Heart left ventricle (tissue), 13 donors: Measurements from ENCODE around the gene ASB13.

Experiments
- POLR2A ChIP-seq, 2 donors: fragments of 450-650 bp; IDR thresholded peaks; one replicate each; pipeline ENCODE4 v1.6.1; 2017; ENCODE audit warnings: antibody characterized with exemption in 2 of 2, mild to moderate bottlenecking in 2 of 2, moderate library complexity in 2 of 2
- TF ChIP-seq, protein P1 (sequence below), 12 donors: fragments of 200-600 bp; sonication (generic) in 4 of 12; IDR thresholded peaks; one replicate each; pipeline versions ENCODE4 v1.5.0 to v1.8.0; 2018 to 2022; ENCODE audit warnings: antibody characterized with exemption in 12 of 12, mild to moderate bottlenecking in 5 of 12
- donor health status: ischemic (EF 13 %, LVEDD 7.1; RV severe dilation, severe dysfunction).
- donor health status: DM: no; HTN: yes; CAD: no.
- donor health status: DM: no; HTN: no; CAD: no.
- donor health status: ischemic (EF 25% LVEDD 6.9; RV normal size, moderate dysfunction).
- donor health status: ischemic (EF 25% LVEDD 5.7; RV mildly dilated, moderate dysfunction).
- donor health status: ischemic (EF 35%, LVEDD 5.7; RV mildly dilated, moderate dysfunction).
- donor health status: nonischemic (EF 11% LVEDD 7.7; RV severe dilation, severe dysfunction).
- donor health status: DM: yes; HTN: yes; CAD: no.
- donor health status: PGD.
- donor health status: ischemic (EF 29% LVEDD 5.4; RV normal size, mild dysfunction).
- donor health status: nonischemic (EF 23%, LVEDD 6.1; RV moderate dilation, normal function).

DNA sequence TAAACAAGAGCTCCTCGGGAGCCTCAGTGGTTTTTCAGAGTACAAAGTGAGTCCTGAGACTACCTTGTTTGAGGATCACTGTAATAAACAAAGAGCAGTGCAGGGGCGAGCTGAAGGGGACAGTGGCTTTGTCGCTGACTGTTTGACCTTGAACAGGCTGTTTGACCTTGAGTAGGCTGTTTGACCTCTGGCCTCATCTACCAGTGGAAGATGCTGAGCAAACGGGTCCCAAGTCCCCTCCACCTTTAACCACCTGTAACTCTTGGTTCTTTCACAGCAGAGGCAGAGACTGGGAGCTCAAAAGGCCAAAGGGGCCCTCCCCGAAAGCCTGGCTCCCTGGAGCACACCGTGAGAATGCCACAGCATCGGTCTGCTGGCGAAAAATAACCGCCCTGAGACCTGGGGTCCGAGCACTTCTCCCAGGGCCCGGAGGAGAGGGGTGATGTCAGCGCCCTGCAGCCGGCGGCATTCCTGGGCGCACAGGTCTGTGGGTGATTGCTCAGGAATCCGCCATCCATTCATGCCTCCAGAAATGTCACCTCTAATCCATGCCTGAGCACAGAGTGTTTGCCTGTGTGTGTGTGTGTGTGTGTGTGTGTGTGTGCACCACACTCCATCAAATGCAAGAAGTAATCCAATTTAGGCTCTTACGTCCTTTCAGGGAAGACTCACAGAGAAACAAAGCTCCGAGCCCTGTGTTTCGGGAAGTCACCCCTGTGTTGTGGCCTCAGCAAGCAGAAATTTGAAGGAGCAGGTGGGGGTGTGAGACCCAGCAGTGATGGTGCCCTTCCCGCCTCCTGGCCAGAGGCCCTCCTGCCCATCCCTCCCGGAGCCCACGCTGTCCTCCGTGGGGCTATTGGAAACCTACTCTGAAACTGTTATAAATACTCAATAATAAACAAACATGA, 66.5 kb downstream of the ASB13 start:
- TF ChIP-seq, protein P1, sequence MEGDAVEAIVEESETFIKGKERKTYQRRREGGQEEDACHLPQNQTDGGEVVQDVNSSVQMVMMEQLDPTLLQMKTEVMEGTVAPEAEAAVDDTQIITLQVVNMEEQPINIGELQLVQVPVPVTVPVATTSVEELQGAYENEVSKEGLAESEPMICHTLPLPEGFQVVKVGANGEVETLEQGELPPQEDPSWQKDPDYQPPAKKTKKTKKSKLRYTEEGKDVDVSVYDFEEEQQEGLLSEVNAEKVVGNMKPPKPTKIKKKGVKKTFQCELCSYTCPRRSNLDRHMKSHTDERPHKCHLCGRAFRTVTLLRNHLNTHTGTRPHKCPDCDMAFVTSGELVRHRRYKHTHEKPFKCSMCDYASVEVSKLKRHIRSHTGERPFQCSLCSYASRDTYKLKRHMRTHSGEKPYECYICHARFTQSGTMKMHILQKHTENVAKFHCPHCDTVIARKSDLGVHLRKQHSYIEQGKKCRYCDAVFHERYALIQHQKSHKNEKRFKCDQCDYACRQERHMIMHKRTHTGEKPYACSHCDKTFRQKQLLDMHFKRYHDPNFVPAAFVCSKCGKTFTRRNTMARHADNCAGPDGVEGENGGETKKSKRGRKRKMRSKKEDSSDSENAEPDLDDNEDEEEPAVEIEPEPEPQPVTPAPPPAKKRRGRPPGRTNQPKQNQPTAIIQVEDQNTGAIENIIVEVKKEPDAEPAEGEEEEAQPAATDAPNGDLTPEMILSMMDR (IDR thresholded peaks at IDR 0.05), result no peak
- no peak for TF ChIP-seq POLR2A (IDR thresholded peaks at IDR 0.05)
